ENCODE data around the gene EIF4A2.

DNA sequence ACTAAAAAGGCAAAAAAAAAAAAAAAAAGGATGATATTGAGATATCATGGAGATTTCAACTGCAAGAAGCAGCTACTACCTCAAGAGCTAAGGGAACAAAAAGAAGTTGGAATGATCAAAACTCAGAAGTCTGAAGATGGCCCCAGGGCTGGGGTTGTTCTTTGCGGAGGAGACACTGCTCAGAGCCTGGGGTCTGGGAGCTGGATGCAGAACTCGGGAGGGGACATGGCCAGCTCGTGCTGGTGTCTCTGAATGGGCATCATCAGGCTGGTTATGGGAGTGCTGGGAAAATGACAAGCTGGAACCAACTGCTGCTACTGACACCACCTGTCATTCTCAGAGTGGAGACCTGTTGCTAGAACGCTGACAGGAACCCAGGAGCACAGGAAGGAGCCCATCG, 45.0 kb downstream of the EIF4A2 start:
- TF ChIP-seq, protein P1, sequence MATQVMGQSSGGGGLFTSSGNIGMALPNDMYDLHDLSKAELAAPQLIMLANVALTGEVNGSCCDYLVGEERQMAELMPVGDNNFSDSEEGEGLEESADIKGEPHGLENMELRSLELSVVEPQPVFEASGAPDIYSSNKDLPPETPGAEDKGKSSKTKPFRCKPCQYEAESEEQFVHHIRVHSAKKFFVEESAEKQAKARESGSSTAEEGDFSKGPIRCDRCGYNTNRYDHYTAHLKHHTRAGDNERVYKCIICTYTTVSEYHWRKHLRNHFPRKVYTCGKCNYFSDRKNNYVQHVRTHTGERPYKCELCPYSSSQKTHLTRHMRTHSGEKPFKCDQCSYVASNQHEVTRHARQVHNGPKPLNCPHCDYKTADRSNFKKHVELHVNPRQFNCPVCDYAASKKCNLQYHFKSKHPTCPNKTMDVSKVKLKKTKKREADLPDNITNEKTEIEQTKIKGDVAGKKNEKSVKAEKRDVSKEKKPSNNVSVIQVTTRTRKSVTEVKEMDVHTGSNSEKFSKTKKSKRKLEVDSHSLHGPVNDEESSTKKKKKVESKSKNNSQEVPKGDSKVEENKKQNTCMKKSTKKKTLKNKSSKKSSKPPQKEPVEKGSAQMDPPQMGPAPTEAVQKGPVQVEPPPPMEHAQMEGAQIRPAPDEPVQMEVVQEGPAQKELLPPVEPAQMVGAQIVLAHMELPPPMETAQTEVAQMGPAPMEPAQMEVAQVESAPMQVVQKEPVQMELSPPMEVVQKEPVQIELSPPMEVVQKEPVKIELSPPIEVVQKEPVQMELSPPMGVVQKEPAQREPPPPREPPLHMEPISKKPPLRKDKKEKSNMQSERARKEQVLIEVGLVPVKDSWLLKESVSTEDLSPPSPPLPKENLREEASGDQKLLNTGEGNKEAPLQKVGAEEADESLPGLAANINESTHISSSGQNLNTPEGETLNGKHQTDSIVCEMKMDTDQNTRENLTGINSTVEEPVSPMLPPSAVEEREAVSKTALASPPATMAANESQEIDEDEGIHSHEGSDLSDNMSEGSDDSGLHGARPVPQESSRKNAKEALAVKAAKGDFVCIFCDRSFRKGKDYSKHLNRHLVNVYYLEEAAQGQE (IDR thresholded peaks at IDR 0.05; ENCODE audit: insufficient read depth in 1 of 2, low read depth in 2 of 2, low read length in 1 of 2) = no peak
- TF ChIP-seq, protein P2, sequence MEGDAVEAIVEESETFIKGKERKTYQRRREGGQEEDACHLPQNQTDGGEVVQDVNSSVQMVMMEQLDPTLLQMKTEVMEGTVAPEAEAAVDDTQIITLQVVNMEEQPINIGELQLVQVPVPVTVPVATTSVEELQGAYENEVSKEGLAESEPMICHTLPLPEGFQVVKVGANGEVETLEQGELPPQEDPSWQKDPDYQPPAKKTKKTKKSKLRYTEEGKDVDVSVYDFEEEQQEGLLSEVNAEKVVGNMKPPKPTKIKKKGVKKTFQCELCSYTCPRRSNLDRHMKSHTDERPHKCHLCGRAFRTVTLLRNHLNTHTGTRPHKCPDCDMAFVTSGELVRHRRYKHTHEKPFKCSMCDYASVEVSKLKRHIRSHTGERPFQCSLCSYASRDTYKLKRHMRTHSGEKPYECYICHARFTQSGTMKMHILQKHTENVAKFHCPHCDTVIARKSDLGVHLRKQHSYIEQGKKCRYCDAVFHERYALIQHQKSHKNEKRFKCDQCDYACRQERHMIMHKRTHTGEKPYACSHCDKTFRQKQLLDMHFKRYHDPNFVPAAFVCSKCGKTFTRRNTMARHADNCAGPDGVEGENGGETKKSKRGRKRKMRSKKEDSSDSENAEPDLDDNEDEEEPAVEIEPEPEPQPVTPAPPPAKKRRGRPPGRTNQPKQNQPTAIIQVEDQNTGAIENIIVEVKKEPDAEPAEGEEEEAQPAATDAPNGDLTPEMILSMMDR (IDR thresholded peaks at IDR 0.05) = no peak

Measured in Panc1 (cell line).